CD4-positive, alpha-beta T cell treated with Interleukin-10 for 1 hour (primary cell): Measurements from ENCODE around the gene SNRNP27.
"Not testable (repeated sequence)": the region's sequence is repeated elsewhere in the genome, so short reads cannot be mapped to it uniquely, and the experiment has no call there.

Source experiments
- DNase-seq: peaks from one replicate; pipeline ENCODE4 v3.0.0-alpha.2; 2020

Gene SNRNP27

DNA sequence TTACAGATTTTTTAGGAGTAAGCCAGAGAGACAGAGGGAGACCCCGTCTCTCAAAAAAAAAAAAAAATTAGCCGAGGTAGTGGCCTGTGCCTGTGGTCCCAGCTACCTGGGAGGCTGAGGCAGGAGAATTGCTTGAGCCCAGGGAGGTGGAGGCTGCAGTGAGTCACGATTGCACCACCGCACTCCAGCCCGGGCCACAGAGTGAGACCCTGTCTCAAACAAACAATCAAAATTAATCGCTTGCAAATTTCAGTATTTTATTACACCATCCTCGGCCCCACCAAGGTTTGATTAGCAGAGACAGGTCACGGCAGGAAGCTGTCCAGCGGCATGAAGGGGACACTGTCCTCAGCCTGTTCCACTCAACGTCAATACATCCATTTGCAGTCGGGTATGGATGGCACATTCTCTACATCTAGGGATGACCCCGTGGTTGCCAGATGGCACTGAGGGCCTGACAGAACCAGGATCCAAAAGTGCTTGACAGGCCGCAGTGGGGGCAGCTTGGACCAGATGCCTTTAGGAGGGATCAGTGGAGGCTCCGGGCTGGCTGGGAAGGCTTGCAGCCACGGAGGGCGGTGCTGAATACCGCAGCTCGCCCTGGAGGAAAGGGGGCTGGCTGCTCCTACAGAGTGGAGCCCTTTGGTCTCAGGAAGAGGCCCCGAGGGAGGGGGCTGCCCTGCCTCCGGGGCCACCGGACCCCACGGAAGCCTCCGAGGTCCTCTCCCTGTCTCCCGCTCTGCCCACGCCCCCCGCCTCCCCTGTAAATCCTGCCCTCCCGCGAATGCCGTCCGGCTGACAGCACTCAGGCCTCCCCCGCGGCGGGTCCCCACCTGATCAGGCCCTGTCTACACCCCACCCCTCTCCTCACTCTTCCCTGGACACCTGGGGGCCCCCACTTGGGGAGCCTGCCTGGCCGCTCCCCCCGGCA is 54.5 kb downstream of the SNRNP27 start:
- no peak for DNase-seq

DNA sequence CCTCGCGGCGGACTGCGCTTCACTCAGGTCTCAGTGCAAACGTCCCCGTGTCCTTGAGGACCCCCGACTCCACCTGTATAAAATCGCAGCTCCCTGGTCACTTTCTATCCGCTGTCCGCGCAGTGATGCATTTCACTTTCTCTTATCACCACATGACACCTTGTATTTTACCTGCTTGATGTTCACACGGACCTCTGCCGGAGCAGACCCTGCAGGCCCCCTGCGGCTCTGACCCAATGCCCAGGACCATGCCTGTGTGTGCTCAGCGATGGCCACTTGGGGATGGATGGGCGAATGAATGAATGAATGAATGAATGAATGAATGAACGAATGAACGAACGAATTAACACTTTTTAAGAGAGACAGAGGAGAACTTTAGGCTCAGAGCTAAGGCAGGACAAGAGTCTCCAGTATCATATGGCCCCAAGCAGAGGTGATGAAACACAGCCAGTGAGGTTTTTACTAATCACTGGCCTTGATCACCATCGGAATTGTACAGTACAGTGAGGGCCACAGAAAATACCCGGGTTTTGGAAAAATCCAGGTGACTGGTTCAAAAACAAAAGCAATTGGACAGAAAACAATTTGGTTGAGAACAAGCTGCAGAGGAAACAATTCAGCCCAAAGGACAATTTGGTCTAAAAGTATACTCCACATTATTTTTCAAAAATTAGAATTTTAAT is 55.3 kb downstream of the SNRNP27 start:
- DNase-seq: no peak

DNA sequence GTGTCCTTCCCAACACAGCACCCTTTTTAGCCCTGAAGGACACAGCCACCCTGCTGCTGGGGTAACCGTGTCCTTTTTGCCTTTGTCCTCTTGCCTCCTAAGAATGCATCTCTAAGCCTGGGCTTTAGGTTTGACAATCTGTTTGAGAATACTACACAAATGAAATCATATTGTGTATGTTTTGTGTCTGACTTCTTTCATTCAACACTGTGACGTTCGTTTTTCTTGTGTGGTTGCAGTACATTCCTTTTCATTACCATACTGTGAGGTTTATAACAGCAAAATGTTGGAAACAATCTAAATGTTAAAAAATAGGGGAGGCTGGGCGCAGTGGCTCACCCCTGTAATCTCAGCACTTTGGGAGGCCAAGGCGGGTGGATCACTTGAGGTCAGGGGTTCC is 56.5 kb downstream of the SNRNP27 start:
- DNase-seq: no peak

DNA sequence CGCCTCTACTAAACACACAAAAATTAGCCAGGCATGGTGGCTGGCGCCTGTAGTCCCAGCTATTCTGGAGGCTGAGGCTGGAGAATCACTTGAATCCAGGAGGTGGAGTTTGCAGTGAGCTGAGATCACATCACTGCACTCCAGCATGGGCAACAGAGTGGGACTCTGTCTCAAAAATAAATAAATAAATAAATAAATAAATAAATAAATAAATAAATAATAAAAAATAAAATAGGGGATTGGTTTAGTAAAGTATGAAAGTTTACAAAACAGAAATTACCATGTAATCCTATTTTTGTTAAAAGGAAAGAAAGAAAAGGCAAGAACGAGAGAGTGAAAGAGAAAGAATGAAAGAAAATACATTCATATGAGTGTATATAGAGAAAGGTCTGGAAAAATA is 56.9 kb downstream of the SNRNP27 start:
- not testable (repeated sequence) for DNase-seq

DNA sequence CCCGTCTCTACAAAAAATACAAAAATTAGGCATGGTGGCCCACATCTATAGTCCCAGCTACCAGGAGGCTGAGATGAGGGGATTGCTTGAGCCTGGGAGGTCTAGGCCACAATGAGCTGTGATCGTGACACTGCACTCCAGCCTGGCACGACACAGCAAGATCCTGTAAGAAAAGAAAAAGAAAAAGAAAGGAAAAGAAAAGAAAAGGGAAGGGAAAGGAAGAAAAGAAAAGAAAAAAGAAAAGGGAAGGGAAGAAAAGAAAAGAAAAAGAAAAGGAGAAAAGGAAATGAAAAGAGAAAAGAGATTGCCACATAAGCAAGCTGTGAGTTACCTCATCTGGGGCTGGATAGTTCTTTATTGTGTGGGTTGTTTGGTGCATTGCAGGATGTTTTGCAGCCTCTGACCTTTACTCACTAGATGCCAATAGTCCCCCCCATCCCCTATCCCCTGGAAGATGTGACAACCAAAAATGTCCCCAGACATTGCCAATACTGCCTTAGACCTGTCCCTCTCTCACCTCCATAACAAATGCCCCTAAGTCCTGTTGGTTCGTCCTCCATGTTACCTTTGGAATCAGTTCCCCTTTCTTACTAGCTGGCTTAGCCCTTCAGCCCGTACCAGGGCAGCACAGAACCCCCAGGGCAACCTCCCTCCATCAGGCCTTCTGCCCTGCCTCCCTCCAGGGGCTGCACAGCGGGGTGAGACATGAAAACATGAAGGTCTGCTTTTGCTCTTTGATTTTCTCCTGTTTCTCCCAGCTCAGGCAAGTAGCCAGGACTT is 58.8 kb downstream of the SNRNP27 start:
- no peak for DNase-seq

DNA sequence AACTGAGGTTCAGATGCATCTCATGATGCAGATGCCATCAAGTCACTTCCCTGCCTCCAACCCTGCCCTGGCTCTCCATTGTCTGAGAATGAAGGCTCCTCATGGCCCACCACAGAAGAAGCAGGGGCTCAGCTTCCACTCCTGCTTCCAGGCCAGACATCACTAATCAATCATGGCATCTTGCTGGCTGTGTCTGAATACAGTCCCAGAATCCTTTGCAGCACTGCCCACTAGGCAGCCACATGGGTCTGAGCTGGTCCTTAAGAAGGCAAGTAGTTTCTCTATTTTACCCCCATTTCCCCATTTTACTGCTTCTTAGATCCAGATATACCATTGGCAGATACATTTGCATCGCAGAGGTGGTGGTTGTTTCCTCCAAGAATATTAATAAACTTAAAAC is 60.3 kb downstream of the SNRNP27 start:
- no peak for DNase-seq
